Liver (tissue), 9 donors: ENCODE results near the gene SLIT2. TPM values are rescaled to one million over a fixed set of nuclear protein-coding genes. Genes with fewer than 3 reads are reported as not detected.

Source experiments
- DNase-seq: peaks from one replicate; pipeline ENCODE4 v3.0.0-alpha.2; 2017; ENCODE audit warnings: low spot score
- H3K27ac ChIP-seq, 2 donors: one replicate each; pipeline ENCODE4 v1.7.0; 2013; ENCODE audit warnings: inconsistent platforms in 2 of 2, low read length in 2 of 2, control low read depth in 1 of 2, low read depth in 1 of 2, mild to moderate bottlenecking in 1 of 2
- H3K27me3 ChIP-seq, 4 donors: one replicate each; pipeline versions ENCODE4 v1.6.1 to v1.7.0; 2013; ENCODE audit warnings: low read length in 3 of 4, inconsistent platforms in 1 of 4, mild to moderate bottlenecking in 1 of 4, moderate library complexity in 1 of 4; ENCODE audit not compliant: control insufficient read depth in 4 of 4, insufficient read depth in 4 of 4
- H3K36me3 ChIP-seq, 4 donors: one replicate each; pipeline versions ENCODE4 v1.6.1 to v1.7.0; 2013; ENCODE audit warnings: low read length in 3 of 4, mild to moderate bottlenecking in 3 of 4, low read depth in 1 of 4, moderate library complexity in 1 of 4; ENCODE audit not compliant: control insufficient read depth in 4 of 4, insufficient read depth in 3 of 4
- H3K4me1 ChIP-seq, 4 donors: one replicate each; pipeline versions ENCODE4 v1.6.1 to v1.7.0; 2013; ENCODE audit warnings: low read length in 3 of 4, mild to moderate bottlenecking in 3 of 4, moderate library complexity in 1 of 4; ENCODE audit not compliant: control insufficient read depth in 4 of 4, insufficient read depth in 4 of 4
- H3K4me3 ChIP-seq, 3 donors: one replicate each; pipeline versions ENCODE4 v1.6.1 to v1.7.0; 2013; ENCODE audit warnings: low read length in 3 of 3, control low read depth in 1 of 3, low read depth in 1 of 3, mild to moderate bottlenecking in 1 of 3
- H3K9ac ChIP-seq, 2 donors: one replicate each; pipeline ENCODE4 v1.7.0; 2013; ENCODE audit warnings: low read length in 2 of 2, mild to moderate bottlenecking in 2 of 2, moderate library complexity in 2 of 2, control low read depth in 1 of 2, low read depth in 1 of 2
- H3K9me3 ChIP-seq, 4 donors: one replicate each; pipeline versions ENCODE4 v1.6.1 to v1.7.0; 2013; ENCODE audit warnings: low read length in 3 of 4; ENCODE audit not compliant: control insufficient read depth in 4 of 4
- GABPA ChIP-seq, 2 donors: IDR thresholded peaks in 1 of 2; conservative IDR thresholded peaks in 1 of 2; 2 replicates each; pipeline ENCODE4 v1.6.1; 2016; ENCODE audit warnings: antibody characterized with exemption in 2 of 2, mild to moderate bottlenecking in 1 of 2, moderate library complexity in 1 of 2
- HNF4A ChIP-seq, 2 donors: conservative IDR thresholded peaks; 2 replicates each; pipeline ENCODE4 v1.6.1; 2016; ENCODE audit warnings: antibody characterized with exemption in 2 of 2, mild to moderate bottlenecking in 2 of 2
- JUND ChIP-seq, 2 donors: IDR thresholded peaks; 2 replicates each; pipeline ENCODE4 v1.6.1; 2016; ENCODE audit warnings: antibody characterized with exemption in 2 of 2
- NR2F2 ChIP-seq: IDR thresholded peaks from 2 replicates; pipeline ENCODE4 v1.6.1; 2016; ENCODE audit warnings: antibody characterized with exemption
- SP1 ChIP-seq: IDR thresholded peaks from 2 replicates; pipeline ENCODE4 v1.6.1; 2018; ENCODE audit warnings: antibody characterized with exemption, mild to moderate bottlenecking
- TAF1 ChIP-seq: conservative IDR thresholded peaks from 2 replicates; pipeline ENCODE4 v1.6.1; 2016; ENCODE audit warnings: antibody characterized with exemption, mild to moderate bottlenecking
- YY1 ChIP-seq: IDR thresholded peaks from 2 replicates; pipeline ENCODE4 v1.6.1; 2016; ENCODE audit warnings: antibody characterized with exemption, mild to moderate bottlenecking
- WGBS: extraction: QIAGEN DNeasy Blood & Tissue Kit; methylation state at CpG from one replicate; pipeline ENCODE4 v1.1.7; 2013; 5-methylcytosine and 5-hydroxymethylcytosine counted together
- polyA plus RNA-seq, 2 donors: library from polyadenylated mRNA; stranded (reverse) in 1 of 2; unstranded in 1 of 2; fragments of 200-250 nt in 1 of 2; fragments of >200 nt in 1 of 2; fragmentation: Nextera tagmentation in 1 of 2; extraction: Ambion mirVana in 1 of 2; gene quantifications; one replicate each; pipeline versions ENCODE4 v1.2.1 to v1.2.3, GENCODE V29; 2013 to 2015
- total RNA-seq, 2 donors: library from RNA; depleted of rRNA; stranded (reverse); fragments of >200 nt; gene quantifications; one replicate each; pipeline ENCODE4 v1.2.3, GENCODE V29; 2014
- TF ChIP-seq, protein P1 (sequence below): IDR thresholded peaks from 2 replicates; pipeline ENCODE4 v1.6.1; 2016; ENCODE audit warnings: antibody characterized with exemption, mild to moderate bottlenecking
- TF ChIP-seq, protein P2 (sequence below): IDR thresholded peaks from 2 replicates; pipeline ENCODE4 v1.6.1; 2016; ENCODE audit warnings: antibody characterized with exemption
- donor health status: healthy.
- donor health status: healthy.
- donor health status: healthy.
- donor health status: healthy.
- donor health status: healthy.

The SLIT2 gene, protein sequence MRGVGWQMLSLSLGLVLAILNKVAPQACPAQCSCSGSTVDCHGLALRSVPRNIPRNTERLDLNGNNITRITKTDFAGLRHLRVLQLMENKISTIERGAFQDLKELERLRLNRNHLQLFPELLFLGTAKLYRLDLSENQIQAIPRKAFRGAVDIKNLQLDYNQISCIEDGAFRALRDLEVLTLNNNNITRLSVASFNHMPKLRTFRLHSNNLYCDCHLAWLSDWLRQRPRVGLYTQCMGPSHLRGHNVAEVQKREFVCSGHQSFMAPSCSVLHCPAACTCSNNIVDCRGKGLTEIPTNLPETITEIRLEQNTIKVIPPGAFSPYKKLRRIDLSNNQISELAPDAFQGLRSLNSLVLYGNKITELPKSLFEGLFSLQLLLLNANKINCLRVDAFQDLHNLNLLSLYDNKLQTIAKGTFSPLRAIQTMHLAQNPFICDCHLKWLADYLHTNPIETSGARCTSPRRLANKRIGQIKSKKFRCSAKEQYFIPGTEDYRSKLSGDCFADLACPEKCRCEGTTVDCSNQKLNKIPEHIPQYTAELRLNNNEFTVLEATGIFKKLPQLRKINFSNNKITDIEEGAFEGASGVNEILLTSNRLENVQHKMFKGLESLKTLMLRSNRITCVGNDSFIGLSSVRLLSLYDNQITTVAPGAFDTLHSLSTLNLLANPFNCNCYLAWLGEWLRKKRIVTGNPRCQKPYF (N-terminal part only)
- total RNA-seq (1 to 10 TPM; 1.8 to 2.3 TPM), polyA plus RNA-seq (under 1 TPM; 0.44 to 0.64 TPM)

DNA sequence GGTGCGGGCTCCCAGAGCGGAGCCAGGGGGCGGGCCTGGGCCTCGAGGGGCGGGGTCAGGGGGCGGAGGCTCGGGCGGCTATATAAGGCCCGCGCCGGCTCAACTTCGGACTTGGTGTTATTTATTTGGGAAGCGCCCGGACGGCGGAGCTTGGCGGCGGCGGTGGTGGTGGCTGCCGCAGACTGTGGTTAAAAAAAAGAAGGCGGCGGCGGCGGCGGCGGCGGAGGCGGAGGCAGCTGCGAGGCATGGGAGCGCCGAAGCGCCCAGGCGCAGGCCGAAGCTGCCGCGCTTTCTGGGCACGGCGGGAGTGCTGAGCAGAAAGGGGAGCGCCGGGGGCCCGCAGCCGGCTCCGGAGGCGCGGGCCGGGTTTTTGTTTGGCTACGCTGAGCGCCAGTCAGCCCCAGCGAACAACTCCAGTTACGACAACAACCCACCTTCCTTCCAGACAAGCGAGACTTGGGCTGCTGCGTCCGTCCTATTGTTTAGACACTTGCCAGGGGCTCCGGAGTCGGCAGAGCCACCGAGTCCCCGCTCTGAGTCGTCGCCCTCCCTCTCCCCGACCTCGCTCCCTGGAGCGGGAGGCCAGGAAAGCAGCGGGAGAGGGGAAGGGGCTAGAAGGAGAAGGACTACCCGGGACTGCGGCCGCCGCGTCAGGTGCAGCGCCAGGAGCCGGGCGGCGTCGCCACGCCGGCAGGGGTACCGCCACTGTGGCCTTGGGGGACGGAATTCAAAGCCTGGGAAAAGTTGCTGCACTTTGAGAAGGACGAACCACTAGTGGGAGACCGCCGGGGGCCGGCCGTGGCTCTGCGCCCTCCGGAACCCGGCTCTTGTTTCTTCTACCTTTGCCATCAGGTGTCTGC lies at the start of gene SLIT2:
TSS of gene SLIT2 (plus strand) at position 110 of the 860 bp plus-strand sequence. CDS start 1,911 bp downstream, outside the sequence.
- Histone ChIP-seq H3K4me1 (peaks cover 0 to 42% (median 25%) of the 10 kb centered on the region in 4 donors), H3K4me3 (peak within 1 kb of the TSS; percentile 66 to 71 (median 68)), H3K27ac (peak within 1 kb of the TSS in 1 of 2 donors; percentile 7), H3K9ac (peak within 1 kb of the TSS in 1 of 2 donors; percentile 3), H3K36me3 (no peaks in the 10 kb centered on the region), H3K9me3 (no peaks in the 10 kb centered on the region), H3K27me3 (peaks cover 0 to 8% (median 2%) of the 10 kb centered on the region in 4 donors)
- under 1% methylated on average over 85 of the region's 85 CpGs for WGBS
- TF ChIP-seq TAF1 (peak; percentile 82), SP1 (peak; percentile 35)
- TF ChIP-seq, protein P1, sequence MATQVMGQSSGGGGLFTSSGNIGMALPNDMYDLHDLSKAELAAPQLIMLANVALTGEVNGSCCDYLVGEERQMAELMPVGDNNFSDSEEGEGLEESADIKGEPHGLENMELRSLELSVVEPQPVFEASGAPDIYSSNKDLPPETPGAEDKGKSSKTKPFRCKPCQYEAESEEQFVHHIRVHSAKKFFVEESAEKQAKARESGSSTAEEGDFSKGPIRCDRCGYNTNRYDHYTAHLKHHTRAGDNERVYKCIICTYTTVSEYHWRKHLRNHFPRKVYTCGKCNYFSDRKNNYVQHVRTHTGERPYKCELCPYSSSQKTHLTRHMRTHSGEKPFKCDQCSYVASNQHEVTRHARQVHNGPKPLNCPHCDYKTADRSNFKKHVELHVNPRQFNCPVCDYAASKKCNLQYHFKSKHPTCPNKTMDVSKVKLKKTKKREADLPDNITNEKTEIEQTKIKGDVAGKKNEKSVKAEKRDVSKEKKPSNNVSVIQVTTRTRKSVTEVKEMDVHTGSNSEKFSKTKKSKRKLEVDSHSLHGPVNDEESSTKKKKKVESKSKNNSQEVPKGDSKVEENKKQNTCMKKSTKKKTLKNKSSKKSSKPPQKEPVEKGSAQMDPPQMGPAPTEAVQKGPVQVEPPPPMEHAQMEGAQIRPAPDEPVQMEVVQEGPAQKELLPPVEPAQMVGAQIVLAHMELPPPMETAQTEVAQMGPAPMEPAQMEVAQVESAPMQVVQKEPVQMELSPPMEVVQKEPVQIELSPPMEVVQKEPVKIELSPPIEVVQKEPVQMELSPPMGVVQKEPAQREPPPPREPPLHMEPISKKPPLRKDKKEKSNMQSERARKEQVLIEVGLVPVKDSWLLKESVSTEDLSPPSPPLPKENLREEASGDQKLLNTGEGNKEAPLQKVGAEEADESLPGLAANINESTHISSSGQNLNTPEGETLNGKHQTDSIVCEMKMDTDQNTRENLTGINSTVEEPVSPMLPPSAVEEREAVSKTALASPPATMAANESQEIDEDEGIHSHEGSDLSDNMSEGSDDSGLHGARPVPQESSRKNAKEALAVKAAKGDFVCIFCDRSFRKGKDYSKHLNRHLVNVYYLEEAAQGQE = peak; percentile 93
- TF ChIP-seq, protein P2, sequence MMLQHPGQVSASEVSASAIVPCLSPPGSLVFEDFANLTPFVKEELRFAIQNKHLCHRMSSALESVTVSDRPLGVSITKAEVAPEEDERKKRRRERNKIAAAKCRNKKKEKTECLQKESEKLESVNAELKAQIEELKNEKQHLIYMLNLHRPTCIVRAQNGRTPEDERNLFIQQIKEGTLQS = no peak
- peak; percentile 70 for DNase-seq

DNA sequence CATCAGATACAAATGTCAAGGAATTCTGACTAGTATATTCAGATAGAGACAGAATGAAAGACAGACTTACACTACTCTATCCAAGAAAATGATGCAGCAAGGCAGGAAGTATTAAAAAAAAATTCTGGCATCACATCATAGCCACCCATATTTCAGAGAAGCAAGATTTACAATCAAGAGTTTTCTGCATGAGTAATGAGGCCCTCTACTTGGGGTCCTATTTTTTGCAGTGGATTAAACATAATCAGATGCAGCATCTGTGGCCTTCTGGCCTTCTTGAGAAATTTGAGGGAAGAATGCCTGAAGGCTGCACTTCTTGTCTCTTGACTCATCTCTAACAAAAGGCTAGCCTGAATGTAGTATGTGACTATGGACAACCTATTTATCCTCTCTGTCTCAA lies 48.2 kb upstream of the SLIT2 start:
- no peak overlapping the region for H3K9ac ChIP-seq
- H3K4me1 ChIP-seq = peaks cover 0 to 1% (median 0%) of the 10 kb centered on the region in 4 donors
- H3K36me3 ChIP-seq = no peaks in the 10 kb centered on the region
- H3K4me3 ChIP-seq = no peak overlapping the region
- H3K27me3 ChIP-seq = no peaks in the 10 kb centered on the region
- no peak for DNase-seq
- TF ChIP-seq NR2F2 (no peak), YY1 (no peak), JUND (IDR thresholded peaks at IDR 0.05) (no peak), GABPA (IDR thresholded peaks at IDR 0.05 in 1 of 2, conservative IDR thresholded peaks at IDR 0.05 in 1 of 2) (no peak), SP1 (no peak)
- TF ChIP-seq, protein P2 = no peak
- no peak overlapping the region for H3K27ac ChIP-seq
- no peaks in the 10 kb centered on the region for H3K9me3 ChIP-seq

DNA sequence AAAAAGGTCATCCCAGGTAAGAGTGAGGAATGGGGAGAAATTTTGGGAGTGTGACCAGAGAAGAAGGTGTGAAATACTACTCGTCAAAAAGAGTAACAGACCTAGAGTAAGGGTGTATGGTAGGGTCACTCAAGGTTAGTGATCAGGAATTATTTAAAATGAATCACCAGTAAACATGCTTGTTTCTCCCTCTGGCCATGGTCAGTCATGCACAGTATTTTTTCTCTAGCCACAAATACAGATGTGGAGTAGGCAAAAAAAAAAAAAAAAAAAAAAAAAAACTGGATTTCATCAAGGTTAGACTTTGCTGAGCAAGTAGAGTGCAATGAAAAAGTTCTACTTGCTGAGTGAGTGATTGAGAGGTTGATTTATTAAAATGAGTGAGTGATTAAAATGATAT lies 34.2 kb upstream of the SLIT2 start:
- Histone ChIP-seq H3K36me3 (no peaks in the 10 kb centered on the region), H3K4me1 (no peaks in the 10 kb centered on the region), H3K9ac (no peak overlapping the region), H3K27ac (no peak overlapping the region), H3K27me3 (peaks cover 0 to 3% (median 0%) of the 10 kb centered on the region in 4 donors), H3K4me3 (no peak overlapping the region), H3K9me3 (no peaks in the 10 kb centered on the region)
- 36% methylated on average over 1 of the region's 1 CpG for WGBS
- DNase-seq = no peak
- no peak for TF ChIP-seq HNF4A (conservative IDR thresholded peaks at IDR 0.05)
